Neural cell (in vitro differentiated cells): Measurements from ENCODE around the gene TUG1.

Experiments
- EZH2 ChIP-seq: fragments of 200-600, 300-800 bp; shearing (Covaris generic), sonication (generic); IDR thresholded peaks from 2 replicates; pipeline ENCODE4 v1.6.1; 2014; ENCODE audit warnings: antibody characterized with exemption, low read length, borderline replicate concordance, mild to moderate bottlenecking; ENCODE audit not compliant: insufficient read depth, poor library complexity, severe bottlenecking
- TF ChIP-seq, protein P1 (sequence below): fragments of 450-650 bp; IDR thresholded peaks from 2 replicates; pipeline ENCODE4 v1.5.1; 2014; ENCODE audit warnings: antibody characterized with exemption, mild to moderate bottlenecking, moderate library complexity; ENCODE audit not compliant: poor library complexity, severe bottlenecking

DNA sequence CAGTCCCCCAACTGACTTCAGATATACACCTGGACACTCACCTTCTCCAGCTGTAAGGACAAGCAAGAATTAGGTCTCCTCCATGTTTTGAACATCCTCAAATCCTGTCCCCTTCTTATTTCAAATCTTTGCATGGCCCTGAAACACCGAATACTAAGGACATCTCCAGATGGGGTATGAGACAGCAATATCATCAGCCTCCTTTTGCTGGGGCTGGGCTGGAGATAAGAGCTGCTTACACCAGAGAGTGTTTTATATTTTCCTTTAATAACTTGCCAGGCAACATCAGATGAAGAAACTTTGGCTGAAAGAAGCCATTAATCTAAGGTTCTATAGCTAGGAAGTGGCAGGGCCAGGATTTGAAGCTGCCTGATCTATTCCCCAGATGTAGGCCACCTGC, 21.6 kb downstream of the TUG1 start:
- no peak for TF ChIP-seq EZH2
- TF ChIP-seq, protein P1, sequence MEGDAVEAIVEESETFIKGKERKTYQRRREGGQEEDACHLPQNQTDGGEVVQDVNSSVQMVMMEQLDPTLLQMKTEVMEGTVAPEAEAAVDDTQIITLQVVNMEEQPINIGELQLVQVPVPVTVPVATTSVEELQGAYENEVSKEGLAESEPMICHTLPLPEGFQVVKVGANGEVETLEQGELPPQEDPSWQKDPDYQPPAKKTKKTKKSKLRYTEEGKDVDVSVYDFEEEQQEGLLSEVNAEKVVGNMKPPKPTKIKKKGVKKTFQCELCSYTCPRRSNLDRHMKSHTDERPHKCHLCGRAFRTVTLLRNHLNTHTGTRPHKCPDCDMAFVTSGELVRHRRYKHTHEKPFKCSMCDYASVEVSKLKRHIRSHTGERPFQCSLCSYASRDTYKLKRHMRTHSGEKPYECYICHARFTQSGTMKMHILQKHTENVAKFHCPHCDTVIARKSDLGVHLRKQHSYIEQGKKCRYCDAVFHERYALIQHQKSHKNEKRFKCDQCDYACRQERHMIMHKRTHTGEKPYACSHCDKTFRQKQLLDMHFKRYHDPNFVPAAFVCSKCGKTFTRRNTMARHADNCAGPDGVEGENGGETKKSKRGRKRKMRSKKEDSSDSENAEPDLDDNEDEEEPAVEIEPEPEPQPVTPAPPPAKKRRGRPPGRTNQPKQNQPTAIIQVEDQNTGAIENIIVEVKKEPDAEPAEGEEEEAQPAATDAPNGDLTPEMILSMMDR: no peak
